ENCODE measurements around the gene BLOC1S1.

BLOC1S1 gene

GRCh38 chr12:55717011-55718007 is 1.5 kb downstream of the BLOC1S1 start:
- Histone ChIP-seq H2AK5ac (ENCODE audit: low read length, severe bottlenecking) (peak overlapping the region; percentile 40), H2BK12ac (ENCODE audit: low read length in 2 of 2) (no peak overlapping the region), H2BK5ac (ENCODE audit: low read depth, low read length, poor library complexity, severe bottlenecking) (no peak overlapping the region), H3K79me1 (replicated peaks; ENCODE audit: low read length, poor library complexity, severe bottlenecking) (peaks cover 8% of the 10 kb centered on the region), H3K27me3 (ENCODE audit: control insufficient read depth in 1 of 2, insufficient read depth in 1 of 2, low read length in 2 of 2) (peaks cover 0 to 10% of the 10 kb centered on the region in 2 experiments), H3K36me3 (ENCODE audit: control insufficient read depth in 1 of 2, insufficient read depth in 2 of 2, low read depth in 1 of 2, low read length in 2 of 2) (peaks cover 0 to 9% of the 10 kb centered on the region in 2 experiments), H2AFZ (ENCODE audit: low read depth, low read length) (peak overlapping the region; percentile 16), H3K27ac (ENCODE audit: low read length, poor library complexity, severe bottlenecking) (peak overlapping the region; percentile 31), H3K9me3 (ENCODE audit: control insufficient read depth, low read length) (no peaks in the 10 kb centered on the region), H2BK120ac (ENCODE audit: low read depth, low read length) (no peak overlapping the region), H3K14ac (ENCODE audit: low read length in 2 of 2) (peak overlapping the region in 1 of 2 experiments; percentile 19), H3K18ac (ENCODE audit: low read depth in 1 of 2, low read length in 2 of 2) (no peak overlapping the region), H3K4me2 (ENCODE audit: low read length, poor library complexity, severe bottlenecking) (peak overlapping the region; percentile 85), H3K4me1 (ENCODE audit: control insufficient read depth, insufficient read depth, low read depth, low read length) (peaks cover 45% of the 10 kb centered on the region), H3K9ac (ENCODE audit: low read length) (peak overlapping the region; percentile 92), H4K8ac (ENCODE audit: low read length) (peak overlapping the region; percentile 45), H3K23ac (ENCODE audit: low read length in 2 of 2) (no peak overlapping the region), H3K4me3 (ENCODE audit: insufficient read depth in 1 of 2, low read depth in 1 of 2, low read length in 2 of 2) (peak overlapping the region; percentile 11 to 78), H4K91ac (ENCODE audit: low read length) (no peak overlapping the region), H3K4ac (ENCODE audit: low read depth in 1 of 2, low read length in 2 of 2) (peak overlapping the region in 1 of 2 experiments; percentile 30), H2BK15ac (ENCODE audit: low read depth, poor library complexity, severe bottlenecking) (no peak overlapping the region)
- WGBS = 33% methylated on average over 8 of the region's 8 CpGs
- peak; percentile 77 for DNase-seq

DNA sequence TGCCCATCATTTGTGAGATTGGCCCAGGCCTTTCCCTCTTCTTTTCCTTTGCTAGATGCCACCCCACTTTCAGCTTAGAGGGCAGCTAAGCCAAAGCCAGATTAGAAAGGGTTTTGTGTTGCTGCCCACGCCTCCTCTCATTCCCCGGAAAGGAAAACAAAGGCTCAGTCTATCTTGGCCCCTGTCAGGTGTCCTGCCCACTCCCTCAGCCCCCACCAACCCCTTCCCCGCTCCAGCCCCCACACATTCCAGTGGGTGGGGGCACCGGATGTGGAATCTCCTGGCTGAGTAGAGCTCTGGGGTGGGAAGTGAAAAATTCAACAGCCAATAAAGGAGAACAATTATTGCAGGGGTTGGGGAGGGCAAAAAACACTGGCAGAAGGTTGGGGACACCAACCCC is 2.2 kb downstream of the BLOC1S1 start:
- DNase-seq = no peak
- Histone ChIP-seq H3K9me3 (ENCODE audit: control insufficient read depth, low read length) (no peaks in the 10 kb centered on the region), H3K18ac (ENCODE audit: low read depth in 1 of 2, low read length in 2 of 2) (no peak overlapping the region), H2BK12ac (ENCODE audit: low read length in 2 of 2) (no peak overlapping the region), H3K27me3 (ENCODE audit: control insufficient read depth in 1 of 2, insufficient read depth in 1 of 2, low read length in 2 of 2) (peaks cover 0 to 3% of the 10 kb centered on the region in 2 experiments), H2BK15ac (ENCODE audit: low read depth, poor library complexity, severe bottlenecking) (no peak overlapping the region), H3K14ac (ENCODE audit: low read length in 2 of 2) (no peak overlapping the region), H3K23ac (ENCODE audit: low read length in 2 of 2) (no peak overlapping the region), H2BK120ac (ENCODE audit: low read depth, low read length) (no peak overlapping the region), H3K4ac (ENCODE audit: low read depth in 1 of 2, low read length in 2 of 2) (no peak overlapping the region), H2BK5ac (ENCODE audit: low read depth, low read length, poor library complexity, severe bottlenecking) (no peak overlapping the region), H3K9ac (ENCODE audit: low read length) (peak overlapping the region; percentile 92), H3K36me3 (ENCODE audit: control insufficient read depth in 1 of 2, insufficient read depth in 2 of 2, low read depth in 1 of 2, low read length in 2 of 2) (peaks cover 4 to 12% of the 10 kb centered on the region in 2 experiments), H3K79me1 (replicated peaks; ENCODE audit: low read length, poor library complexity, severe bottlenecking) (peaks cover 8% of the 10 kb centered on the region), H4K91ac (ENCODE audit: low read length) (no peak overlapping the region), H4K8ac (ENCODE audit: low read length) (no peak overlapping the region), H3K27ac (ENCODE audit: low read length, poor library complexity, severe bottlenecking) (peak overlapping the region; percentile 31), H3K4me2 (ENCODE audit: low read length, poor library complexity, severe bottlenecking) (peak overlapping the region; percentile 8), H3K4me3 (ENCODE audit: insufficient read depth in 1 of 2, low read depth in 1 of 2, low read length in 2 of 2) (peak overlapping the region in 1 of 2 experiments; percentile 78), H3K4me1 (ENCODE audit: control insufficient read depth, insufficient read depth, low read depth, low read length) (peaks cover 45% of the 10 kb centered on the region), H2AFZ (ENCODE audit: low read depth, low read length) (no peak overlapping the region), H2AK5ac (ENCODE audit: low read length, severe bottlenecking) (no peak overlapping the region)
- 67% methylated on average over 1 of the region's 4 CpGs for WGBS

GRCh38 chr12:55718624-55719275 is 2.9 kb downstream of the BLOC1S1 start:
- Histone ChIP-seq H2BK15ac (ENCODE audit: low read depth, poor library complexity, severe bottlenecking) (peak overlapping the region; percentile 41), H2AFZ (ENCODE audit: low read depth, low read length) (no peak overlapping the region), H2BK12ac (ENCODE audit: low read length in 2 of 2) (no peak overlapping the region), H3K23ac (ENCODE audit: low read length in 2 of 2) (no peak overlapping the region), H4K91ac (ENCODE audit: low read length) (no peak overlapping the region), H3K14ac (ENCODE audit: low read length in 2 of 2) (no peak overlapping the region), H3K27me3 (ENCODE audit: control insufficient read depth in 1 of 2, insufficient read depth in 1 of 2, low read length in 2 of 2) (no peaks in the 10 kb centered on the region), H3K36me3 (ENCODE audit: control insufficient read depth in 1 of 2, insufficient read depth in 2 of 2, low read depth in 1 of 2, low read length in 2 of 2) (peaks cover 12 to 17% of the 10 kb centered on the region in 2 experiments), H3K4me1 (ENCODE audit: control insufficient read depth, insufficient read depth, low read depth, low read length) (peaks cover 47% of the 10 kb centered on the region), H3K18ac (ENCODE audit: low read depth in 1 of 2, low read length in 2 of 2) (no peak overlapping the region), H3K9ac (ENCODE audit: low read length) (peak overlapping the region; percentile 92), H2BK120ac (ENCODE audit: low read depth, low read length) (no peak overlapping the region), H2BK5ac (ENCODE audit: low read depth, low read length, poor library complexity, severe bottlenecking) (no peak overlapping the region), H3K79me1 (replicated peaks; ENCODE audit: low read length, poor library complexity, severe bottlenecking) (peaks cover 8% of the 10 kb centered on the region), H3K4ac (ENCODE audit: low read depth in 1 of 2, low read length in 2 of 2) (no peak overlapping the region), H3K9me3 (ENCODE audit: control insufficient read depth, low read length) (no peaks in the 10 kb centered on the region), H3K4me2 (ENCODE audit: low read length, poor library complexity, severe bottlenecking) (no peak overlapping the region), H2AK5ac (ENCODE audit: low read length, severe bottlenecking) (peak overlapping the region; percentile 46), H3K4me3 (ENCODE audit: insufficient read depth in 1 of 2, low read depth in 1 of 2, low read length in 2 of 2) (peak overlapping the region in 1 of 2 experiments; percentile 78), H3K27ac (ENCODE audit: low read length, poor library complexity, severe bottlenecking) (no peak overlapping the region), H4K8ac (ENCODE audit: low read length) (no peak overlapping the region)
- WGBS = 97% methylated on average over 2 of the region's 4 CpGs
- no peak for DNase-seq

DNA sequence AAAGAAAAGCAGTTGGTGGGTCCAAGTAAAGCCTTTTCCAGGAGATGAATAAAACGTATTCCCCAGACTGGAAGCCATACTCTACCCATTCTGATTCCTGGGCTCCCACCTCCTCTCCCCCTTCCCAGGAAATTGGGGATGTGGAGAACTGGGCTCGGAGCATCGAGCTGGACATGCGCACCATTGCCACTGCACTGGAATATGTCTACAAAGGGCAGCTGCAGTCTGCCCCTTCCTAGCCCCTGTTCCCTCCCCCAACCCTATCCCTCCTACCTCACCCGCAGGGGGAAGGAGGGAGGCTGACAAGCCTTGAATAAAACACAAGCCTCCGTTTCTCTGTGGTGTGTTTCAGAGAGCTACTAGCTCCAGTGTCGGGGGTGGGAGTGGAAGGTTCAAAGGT is 3.5 kb downstream of the BLOC1S1 start:
- no peak overlapping the region for H3K4ac ChIP-seq (ENCODE audit: low read depth in 1 of 2, low read length in 2 of 2)
- no peak overlapping the region for H3K18ac ChIP-seq (ENCODE audit: low read depth in 1 of 2, low read length in 2 of 2)
- H3K27me3 ChIP-seq (ENCODE audit: control insufficient read depth in 1 of 2, insufficient read depth in 1 of 2, low read length in 2 of 2) = no peaks in the 10 kb centered on the region
- peak overlapping the region; percentile 41 for H2BK15ac ChIP-seq (ENCODE audit: low read depth, poor library complexity, severe bottlenecking)
- peak overlapping the region; percentile 92 for H3K9ac ChIP-seq (ENCODE audit: low read length)
- no peak overlapping the region for H3K23ac ChIP-seq (ENCODE audit: low read length in 2 of 2)
- no peaks in the 10 kb centered on the region for H3K9me3 ChIP-seq (ENCODE audit: control insufficient read depth, low read length)
- 98% methylated on average over 6 of the region's 7 CpGs for WGBS
- DNase-seq = no peak
- H2AK5ac ChIP-seq (ENCODE audit: low read length, severe bottlenecking) = no peak overlapping the region
- H4K91ac ChIP-seq (ENCODE audit: low read length) = no peak overlapping the region
- H2AFZ ChIP-seq (ENCODE audit: low read depth, low read length) = no peak overlapping the region
- peaks cover 53% of the 10 kb centered on the region for H3K4me1 ChIP-seq (ENCODE audit: control insufficient read depth, insufficient read depth, low read depth, low read length)
- H3K79me1 ChIP-seq (replicated peaks; ENCODE audit: low read length, poor library complexity, severe bottlenecking) = peaks cover 13% of the 10 kb centered on the region
- no peak overlapping the region for H2BK5ac ChIP-seq (ENCODE audit: low read depth, low read length, poor library complexity, severe bottlenecking)
- no peak overlapping the region for H2BK120ac ChIP-seq (ENCODE audit: low read depth, low read length)
- peaks cover 18 to 24% of the 10 kb centered on the region in 2 experiments for H3K36me3 ChIP-seq (ENCODE audit: control insufficient read depth in 1 of 2, insufficient read depth in 2 of 2, low read depth in 1 of 2, low read length in 2 of 2)
- no peak overlapping the region for H2BK12ac ChIP-seq (ENCODE audit: low read length in 2 of 2)
- no peak overlapping the region for H3K14ac ChIP-seq (ENCODE audit: low read length in 2 of 2)
- no peak overlapping the region for H4K8ac ChIP-seq (ENCODE audit: low read length)
- no peak overlapping the region for H3K4me2 ChIP-seq (ENCODE audit: low read length, poor library complexity, severe bottlenecking)
- H3K27ac ChIP-seq (ENCODE audit: low read length, poor library complexity, severe bottlenecking) = no peak overlapping the region
- peak overlapping the region in 1 of 2 experiments; percentile 78 for H3K4me3 ChIP-seq (ENCODE audit: insufficient read depth in 1 of 2, low read depth in 1 of 2, low read length in 2 of 2)

Data from mesenchymal stem cell (in vitro differentiated cells and primary cell).